Measurements from ENCODE around the gene CBX1. TPM values are rescaled to one million over a fixed set of nuclear protein-coding genes. Genes with fewer than 3 reads are reported as not detected.

The CBX1 gene
- polyA plus RNA-seq, 2 of the 4 experiments (the other 2 are of a cell fraction) = 84.4 to 173 TPM

GRCh38 chr17:48129981-48130380 is 28.7 kb upstream of the CBX1 start:
- WGBS (ENCODE audit: missing lambda C conversion rate) = 70% methylated on average over 5 of the region's 5 CpGs
- CTCF ChIA-PET = interaction anchor here (0.7 to 14.2 kb wide), 16 partner anchors 12 to 554 kb away, joined by 3 to 196 read pairs (median 5); no protein-coding TSS in a partner anchor
- FAIRE-seq = no peak

GRCh38 chr17:48128400-48128799 is 27.1 kb upstream of the CBX1 start:
- CTCF ChIA-PET = interaction anchor here (1.9 to 14.2 kb wide), 5 partner anchors 11 to 100 kb away, joined by 5 to 196 read pairs (median 52); no protein-coding TSS in a partner anchor
- no peak overlapping the region for H3K4me2 ChIP-seq
- H3K9me3 ChIP-seq = no peaks in the 10 kb centered on the region
- POLR2A ChIA-PET = no interaction called here
- no peak overlapping the region for H3K27ac ChIP-seq
- TF ChIP-seq CEBPB (IDR thresholded peaks at IDR 0.05) = no peak
- no peak for TF ChIP-seq EHMT2 (IDR thresholded peaks at IDR 0.05; ENCODE audit: low read depth)
- TF ChIP-seq ZNF302 (CRISPR knock-in tag; IDR thresholded peaks at IDR 0.05) = no peak
- TF ChIP-seq HES2 (IDR thresholded peaks at IDR 0.05) = no peak
- no peak for TF ChIP-seq SREBF2 (IDR thresholded peaks at IDR 0.05)
- no peak for TF ChIP-seq RCOR1 (IDR thresholded peaks at IDR 0.05; ENCODE audit: low read depth, low read length)
- no peak for TF ChIP-seq KDM5A (IDR thresholded peaks at IDR 0.05)
- TF ChIP-seq PHF8 (IDR thresholded peaks at IDR 0.05; ENCODE audit: borderline replicate concordance, low read depth) = no peak
- no peak for TF ChIP-seq ELK1 (IDR thresholded peaks at IDR 0.05; ENCODE audit: low read depth, low read length)
- no peak for TF ChIP-seq HDAC2 (IDR thresholded peaks at IDR 0.05)
- no peak for TF ChIP-seq RFX5 (IDR thresholded peaks at IDR 0.05)
- no peak for TF ChIP-seq RNF2 (IDR thresholded peaks at IDR 0.05; ENCODE audit: borderline replicate concordance, low read depth)
- no peak for ATAC-seq
- peaks cover 12% of the 10 kb centered on the region for H3K4me1 ChIP-seq
- no peak for FAIRE-seq
- no peak for DNase-seq (ENCODE audit: low read depth in 1 of 2, low spot score in 1 of 2)
- no peak overlapping the region for H3K4me3 ChIP-seq
- 67% methylated on average over 5 of the region's 5 CpGs for WGBS (ENCODE audit: missing lambda C conversion rate)

More at GRCh38 chr17:48129981-48130380, 28.7 kb upstream of the CBX1 start:
- no peak overlapping the region for H3K4me2 ChIP-seq
- H3K4me1 ChIP-seq = peaks cover 12% of the 10 kb centered on the region
- ATAC-seq (no peak), DNase-seq (ENCODE audit: low read depth in 1 of 2, low spot score in 1 of 2) (no peak)
- H3K9me3 ChIP-seq = no peaks in the 10 kb centered on the region
- H3K27ac ChIP-seq = no peak overlapping the region
- TF ChIP-seq EP300 (IDR thresholded peaks at IDR 0.05) = no peak
- no peak for TF ChIP-seq POLR2AphosphoS2 (conservative IDR thresholded peaks at IDR 0.05; ENCODE audit: low read length)
- no peak for TF ChIP-seq ESRRA (IDR thresholded peaks at IDR 0.05; ENCODE audit: borderline replicate concordance, low read length)
- TF ChIP-seq NPAS2 (CRISPR knock-in tag; IDR thresholded peaks at IDR 0.05; ENCODE audit: borderline replicate concordance) = no peak
- TF ChIP-seq KDM1A (IDR thresholded peaks at IDR 0.05; ENCODE audit: low read depth) = no peak
- no peak for TF ChIP-seq BHLHE40 (IDR thresholded peaks at IDR 0.05; ENCODE audit: low read depth, low read length)
- no peak for TF ChIP-seq CTCF (IDR thresholded peaks at IDR 0.05)
- no peak for TF ChIP-seq CBX8 (IDR thresholded peaks at IDR 0.05)
- TF ChIP-seq ZFP36 (IDR thresholded peaks at IDR 0.05; ENCODE audit: borderline replicate concordance, partially characterized antibody) = no peak
- TF ChIP-seq FOXS1 (CRISPR knock-in tag; IDR thresholded peaks at IDR 0.05) = no peak
- TF ChIP-seq BCL3 (IDR thresholded peaks at IDR 0.05) = no peak
- no peak for TF ChIP-seq SREBF2 (IDR thresholded peaks at IDR 0.05)
- TF ChIP-seq RFX5 (IDR thresholded peaks at IDR 0.05) = no peak
- TF ChIP-seq ZNF302 (CRISPR knock-in tag; IDR thresholded peaks at IDR 0.05) = no peak
- no peak for TF ChIP-seq MAFK (IDR thresholded peaks at IDR 0.05; ENCODE audit: partially characterized antibody)
- TF ChIP-seq CBX2 (IDR thresholded peaks at IDR 0.05; ENCODE audit: borderline replicate concordance, low read depth) = no peak
- no peak for TF ChIP-seq RAD21 (conservative IDR thresholded peaks at IDR 0.05 in 1 of 2, IDR thresholded peaks at IDR 0.05 in 1 of 2)
- no peak for TF ChIP-seq ZSCAN20 (CRISPR knock-in tag; IDR thresholded peaks at IDR 0.05)
- TF ChIP-seq MYC (IDR thresholded peaks at IDR 0.05; ENCODE audit: borderline replicate concordance, low read length) = no peak
- no peak overlapping the region for H3K4me3 ChIP-seq
- POLR2A ChIA-PET = no interaction called here

All from A549 (cell line).